ENCODE results near the gene PRM2.
"Not testable (repeated sequence)": the region's sequence is repeated elsewhere in the genome, so short reads cannot be mapped to it uniquely, and the experiment has no call there.

The PRM2 gene

GRCh38 chr16:11306997-11307638 lies 30.8 kb upstream of the PRM2 start:
- DNase-seq, result no peak

- DNase-seq, result no peak
Observed at GRCh38 chr16:11306381-11306780, 30.1 kb upstream of the PRM2 start.

GRCh38 chr16:11303405-11304138 lies 27.3 kb upstream of the PRM2 start:
- DNase-seq, result no peak

DNA sequence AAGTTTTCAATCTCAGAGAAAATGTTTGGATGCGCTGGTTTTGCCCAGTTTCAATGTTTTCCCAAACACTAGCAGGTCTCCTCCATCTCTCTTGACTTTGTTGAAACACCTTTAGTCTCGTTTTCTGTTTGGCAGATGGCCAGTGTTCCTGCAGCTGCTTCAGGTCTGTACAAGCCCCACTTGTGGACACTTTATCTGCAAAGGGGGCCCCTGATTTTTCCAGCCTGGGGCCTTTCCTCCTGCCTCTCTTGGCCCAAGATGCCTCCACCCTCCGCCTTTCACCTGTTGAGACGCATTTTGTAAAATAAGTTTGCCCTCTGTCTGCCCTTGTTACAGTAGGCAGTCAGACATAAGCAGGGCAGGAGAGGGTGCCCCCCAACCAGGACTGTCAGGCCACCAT lies 26.7 kb upstream of the PRM2 start:
- no peak for DNase-seq

GRCh38 chr16:11301645-11302501 lies 25.6 kb upstream of the PRM2 start:
- DNase-seq, result no peak

- no peak for DNase-seq
Observed at GRCh38 chr16:11300560-11300892, 24.2 kb upstream of the PRM2 start.

DNA sequence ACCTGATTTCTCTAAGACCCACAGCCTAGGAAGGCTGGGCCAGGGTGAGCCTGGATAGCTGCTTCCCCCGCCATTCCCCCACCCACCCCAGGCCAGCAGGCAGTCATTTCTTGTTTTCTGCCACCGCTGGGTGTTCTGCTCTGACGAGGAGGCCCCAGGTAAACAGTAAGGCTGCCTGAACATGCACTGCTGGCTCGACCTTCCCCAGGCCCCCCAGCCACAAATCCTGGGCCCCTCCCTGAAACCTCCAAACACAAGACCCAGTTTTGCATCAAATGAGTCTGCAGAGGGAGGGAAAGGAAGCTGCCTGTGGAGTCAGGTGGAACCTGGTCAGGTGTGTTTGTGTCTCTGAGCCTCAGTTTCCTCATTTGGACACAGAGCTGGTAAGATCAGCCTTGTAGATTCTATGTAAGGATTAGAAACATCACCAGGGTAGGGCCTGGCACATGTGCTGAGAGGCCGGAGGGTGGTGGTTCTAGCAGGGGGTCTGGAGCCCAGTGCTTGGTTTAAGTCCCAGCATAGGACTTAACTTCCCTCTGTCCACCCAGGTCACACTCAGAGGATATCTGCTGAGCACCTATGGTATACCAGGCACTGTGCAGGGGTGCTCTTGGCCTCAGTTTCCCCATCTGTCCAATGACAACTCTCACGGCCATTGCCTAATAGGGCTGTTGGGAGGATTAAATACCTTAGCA lies 23.7 kb upstream of the PRM2 start:
- no peak for DNase-seq

DNA sequence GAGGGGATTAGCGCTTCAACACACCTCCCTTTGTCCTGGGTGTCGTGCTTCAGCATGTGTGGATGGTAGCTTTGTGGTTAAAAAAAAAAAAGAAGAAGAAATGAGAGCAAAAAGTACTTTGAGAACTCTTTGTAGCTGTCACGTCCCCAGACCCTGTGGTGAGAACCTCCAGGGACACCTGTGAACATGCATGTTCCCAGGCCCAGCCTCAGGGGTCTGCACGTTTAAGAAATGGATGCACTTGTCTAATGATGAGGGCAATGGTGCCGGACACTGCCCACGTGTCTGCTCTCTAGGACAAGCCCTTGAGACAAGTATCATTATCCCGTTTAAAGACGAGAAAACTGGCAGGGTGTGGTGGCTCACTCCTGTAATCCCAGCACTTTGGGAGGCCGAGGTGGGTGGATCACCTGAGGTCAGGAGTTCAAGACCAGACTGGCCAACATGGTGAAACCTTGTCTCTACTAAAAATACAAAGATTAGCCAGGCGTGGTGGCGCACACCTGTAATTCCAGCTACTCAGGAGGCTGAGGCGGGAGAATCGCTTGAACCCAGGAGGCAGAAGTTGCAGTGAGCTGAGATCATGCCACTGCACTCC lies 22.8 kb upstream of the PRM2 start:
- DNase-seq, result not testable (repeated sequence)

GRCh38 chr16:11298143-11298900 lies 22.0 kb upstream of the PRM2 start:
- DNase-seq, result no peak

DNA sequence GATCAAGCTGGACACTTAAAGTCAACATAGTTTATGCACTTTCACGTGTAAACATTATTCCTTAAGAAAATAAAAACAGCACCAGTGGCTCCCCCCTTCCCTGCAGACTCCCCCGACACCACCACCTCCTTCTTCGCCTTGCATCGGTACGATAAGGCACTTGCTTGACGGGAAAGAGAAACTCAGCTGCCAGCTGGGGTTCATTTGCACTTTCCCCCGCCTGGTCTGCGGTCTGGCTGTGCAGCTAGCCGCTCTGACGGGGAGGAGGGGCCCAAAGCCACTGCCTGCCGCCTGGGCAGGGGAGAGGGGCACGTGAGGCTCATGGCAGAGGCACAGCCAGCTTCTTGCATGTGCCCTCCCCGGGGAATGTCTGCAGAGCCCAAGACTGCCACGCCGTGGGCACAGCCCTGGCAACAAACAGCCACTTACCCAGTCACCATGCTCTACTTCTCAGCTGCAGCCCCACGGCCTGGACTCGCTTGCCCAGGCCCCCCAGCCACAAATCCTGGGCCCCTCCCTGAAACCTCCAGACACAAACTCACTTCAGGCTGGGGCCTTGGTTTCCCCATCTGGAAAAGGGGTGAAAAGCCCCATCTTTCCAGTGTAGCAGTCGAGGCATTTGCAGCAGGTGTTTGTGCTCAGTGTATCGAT lies 21.3 kb upstream of the PRM2 start:
- DNase-seq, result peak; percentile 69

GRCh38 chr16:11296706-11297491 lies 20.6 kb upstream of the PRM2 start:
- no peak for DNase-seq

- DNase-seq, result no peak
Observed at GRCh38 chr16:11296351-11296705, 20.0 kb upstream of the PRM2 start.

- no peak for DNase-seq
Observed at GRCh38 chr16:11295672-11296071, 19.4 kb upstream of the PRM2 start.

GRCh38 chr16:11292076-11292748 lies 15.9 kb upstream of the PRM2 start:
- DNase-seq, result no peak

GRCh38 chr16:11291091-11291703 lies 14.9 kb upstream of the PRM2 start:
- no peak for DNase-seq

GRCh38 chr16:11290102-11290893 lies 14.0 kb upstream of the PRM2 start:
- no peak for DNase-seq

DNA sequence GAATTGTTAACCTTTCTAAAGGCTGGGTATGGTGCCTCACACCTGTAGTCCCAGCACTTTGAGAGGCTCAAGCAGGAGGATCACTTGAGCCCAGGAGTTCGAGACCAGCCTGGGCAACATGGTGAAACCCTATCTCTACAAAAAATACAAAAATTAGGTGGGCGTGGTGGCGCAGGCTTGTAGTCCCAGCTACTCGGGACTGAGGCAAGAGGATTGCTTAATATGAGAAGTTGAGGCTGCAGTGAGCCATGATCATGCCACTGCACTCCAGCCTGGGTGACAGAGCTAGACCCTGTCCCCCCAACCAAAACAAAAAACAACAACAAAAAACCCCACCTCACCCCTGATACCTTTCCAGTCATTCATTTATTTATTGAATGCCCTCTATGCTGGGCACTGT lies 13.4 kb upstream of the PRM2 start:
- DNase-seq, result not testable (repeated sequence)

DNA sequence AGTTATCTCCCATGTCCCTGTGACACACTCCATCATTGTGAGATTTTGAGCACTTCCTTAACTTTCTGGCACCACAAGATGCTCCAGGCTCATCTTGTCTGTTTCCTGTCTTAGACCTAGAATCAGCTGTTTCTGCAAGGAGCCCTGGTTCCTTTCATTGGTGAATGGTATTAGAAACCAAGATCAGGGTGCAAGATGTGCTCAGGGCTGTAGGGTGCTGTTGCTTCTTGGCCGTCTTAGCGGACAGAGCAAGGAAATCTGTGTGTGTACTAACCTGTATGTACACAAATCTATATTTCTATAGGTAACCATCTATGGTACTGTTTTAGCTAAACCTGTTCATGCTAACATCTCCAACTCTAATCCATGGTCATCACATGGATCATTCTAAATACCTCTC lies 12.9 kb upstream of the PRM2 start:
- no peak for DNase-seq

GRCh38 chr16:11285842-11286241 lies 9.6 kb upstream of the PRM2 start:
- DNase-seq, result no peak
